Stimulated activated CD4-positive, alpha-beta T cell treated with anti-CD3 and anti-CD28 coated beads, Interleukin-15, amount 100 ng/mL, for 1 hour (primary cell): Measurements from ENCODE around the gene CD37.
A peak's percentile ranks its signal among the peaks of the same experiment; 100 is the strongest.
"Not testable (repeated sequence)": the region's sequence is repeated elsewhere in the genome, so short reads cannot be mapped to it uniquely, and the experiment has no call there.

ENCODE experiments used
- DNase-seq, 2 donors: peaks; one replicate each; pipeline ENCODE4 v3.0.0-alpha.2; 2020; ENCODE audit warnings: low read depth in 1 of 2, low spot score in 1 of 2

CD37 gene

DNA sequence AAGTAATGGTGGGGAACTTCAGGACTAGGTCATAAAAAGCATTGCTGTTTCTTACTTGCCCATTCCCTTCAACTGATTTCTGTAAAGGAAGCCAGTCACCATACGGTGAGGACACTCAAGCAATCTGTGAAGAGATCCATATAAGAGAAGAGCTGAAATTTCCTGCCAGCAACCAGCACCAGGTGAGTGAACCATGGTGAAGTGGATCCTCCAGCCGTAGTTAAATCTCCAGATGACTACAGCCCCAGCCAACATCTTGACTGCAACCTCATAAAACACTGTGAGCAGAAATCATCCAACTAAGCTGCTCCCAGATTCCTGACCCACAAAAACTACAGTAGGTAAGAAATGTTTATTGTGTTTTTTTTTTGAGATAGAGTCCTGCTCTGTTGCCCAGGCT lies 6.5 kb upstream of the CD37 start:
- no peak for DNase-seq

DNA sequence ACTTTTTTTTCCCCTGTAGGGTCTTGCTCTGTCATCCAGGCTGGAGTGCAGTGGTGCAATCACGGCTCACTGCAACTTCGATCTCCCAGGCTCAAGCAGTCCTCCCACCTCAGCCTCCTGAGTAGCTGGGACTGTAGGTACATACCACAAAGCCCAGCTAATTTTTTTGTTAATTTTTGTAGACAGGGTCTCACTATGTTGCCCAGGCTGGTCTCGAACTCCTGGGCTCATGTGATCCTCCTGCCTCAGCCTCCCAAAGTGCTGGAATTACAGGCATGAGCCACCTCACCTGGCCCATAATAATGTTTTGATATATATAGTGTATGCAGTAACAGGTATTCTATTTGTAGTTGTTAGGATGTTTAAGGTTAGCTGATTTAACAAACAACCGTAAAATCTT lies 4.0 kb upstream of the CD37 start:
- DNase-seq: not testable (repeated sequence)

DNA sequence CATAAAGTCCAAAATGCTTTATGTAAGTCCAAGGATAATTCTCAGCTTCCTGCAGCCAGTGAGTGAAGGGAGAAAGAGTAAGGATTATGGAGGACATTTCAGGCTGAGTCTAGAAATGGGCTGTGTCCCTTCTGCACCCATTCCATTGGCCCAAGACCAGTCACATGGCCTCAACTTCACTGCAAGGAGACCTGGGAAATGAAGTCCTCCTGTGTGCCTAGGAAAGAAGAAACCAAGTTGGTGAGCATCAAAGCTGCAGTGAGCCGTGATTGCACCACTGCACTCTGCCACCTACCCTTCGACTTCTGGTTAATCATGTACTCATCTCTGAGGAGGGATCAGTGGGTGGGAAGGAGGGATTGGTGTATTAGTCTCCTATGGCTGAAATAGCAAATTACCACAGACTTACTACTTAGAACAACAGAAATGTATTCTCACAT lies 3.6 kb upstream of the CD37 start:
- DNase-seq: peak in 1 of 2 donors; percentile 29

DNA sequence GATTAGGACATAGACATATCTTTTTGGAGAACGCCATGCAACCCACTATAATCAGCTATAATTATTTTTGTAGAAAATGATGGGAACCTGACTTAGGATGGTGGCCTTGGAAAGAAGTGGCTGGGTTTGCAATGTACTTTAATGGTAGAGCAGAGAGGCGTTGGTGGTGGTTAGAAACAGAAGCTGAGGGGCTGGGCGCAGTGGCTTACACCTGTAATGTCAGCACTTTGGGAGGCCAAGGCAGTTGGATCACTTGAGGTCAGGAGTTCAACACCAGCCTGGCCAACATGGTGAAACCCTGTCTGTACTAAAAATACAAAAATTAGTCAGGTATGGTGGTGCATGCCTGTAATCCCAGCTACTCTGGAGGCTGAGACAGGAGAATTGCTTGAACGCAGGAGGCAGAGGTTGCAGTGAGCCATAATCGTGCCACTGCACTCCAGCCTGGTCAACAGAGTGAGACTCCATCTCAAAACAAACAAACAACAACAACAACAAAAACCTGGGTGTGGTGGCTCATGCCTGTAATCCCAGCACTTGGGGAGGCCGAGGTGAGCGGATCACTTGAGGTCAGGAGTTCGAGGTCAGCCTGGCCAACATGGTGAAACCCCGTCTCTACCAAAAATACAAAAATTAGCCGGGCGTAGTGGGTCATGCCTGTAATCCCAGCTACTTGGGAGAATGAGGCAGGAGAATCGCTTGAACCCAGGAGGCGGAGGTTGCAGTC lies 2.4 kb upstream of the CD37 start:
- not testable (repeated sequence) for DNase-seq

DNA sequence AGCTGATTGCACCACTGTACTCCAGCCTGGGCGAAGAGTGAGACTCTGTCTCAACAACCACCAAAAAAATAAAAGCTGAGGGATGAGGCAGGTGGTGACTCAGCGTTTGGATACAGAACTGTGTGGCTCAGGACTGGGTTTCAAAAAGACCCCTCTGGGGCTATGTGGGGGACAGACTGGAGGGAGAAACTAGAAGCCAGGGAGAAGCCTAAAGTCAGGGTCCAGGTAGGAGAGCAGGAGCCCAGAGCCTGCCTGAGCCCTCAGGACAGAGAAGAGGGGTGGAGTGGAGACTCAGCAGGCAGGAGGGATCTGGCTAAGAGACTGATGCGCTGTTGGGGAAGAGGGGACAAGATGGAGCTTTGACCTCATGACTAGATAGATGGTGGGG lies 1.8 kb upstream of the CD37 start:
- DNase-seq: no peak

DNA sequence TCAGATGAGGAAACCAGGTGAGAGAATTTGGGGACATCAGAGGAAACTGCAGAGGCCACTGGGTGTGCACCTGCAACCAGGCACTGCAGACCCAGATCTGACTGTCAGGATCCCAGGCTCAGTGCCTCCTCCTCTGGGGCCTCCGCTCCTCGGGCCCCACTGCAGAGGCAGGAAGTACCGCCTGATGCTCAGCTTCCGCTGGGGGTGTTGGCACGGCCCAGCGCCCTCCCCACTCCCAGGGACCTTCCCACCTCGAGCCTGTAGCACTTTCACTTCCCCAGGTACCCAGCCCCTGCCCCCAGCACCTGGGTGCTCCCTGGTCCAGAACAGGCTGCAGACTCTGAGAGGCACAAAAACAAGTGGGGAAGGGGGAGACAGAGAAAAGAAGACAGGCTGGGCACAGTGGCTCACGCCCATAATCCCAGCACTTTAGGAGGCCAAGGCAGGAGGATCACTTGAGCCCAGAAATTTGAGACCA lies 1.4 kb upstream of the CD37 start:
- peak; percentile 41 to 53 for DNase-seq

DNA sequence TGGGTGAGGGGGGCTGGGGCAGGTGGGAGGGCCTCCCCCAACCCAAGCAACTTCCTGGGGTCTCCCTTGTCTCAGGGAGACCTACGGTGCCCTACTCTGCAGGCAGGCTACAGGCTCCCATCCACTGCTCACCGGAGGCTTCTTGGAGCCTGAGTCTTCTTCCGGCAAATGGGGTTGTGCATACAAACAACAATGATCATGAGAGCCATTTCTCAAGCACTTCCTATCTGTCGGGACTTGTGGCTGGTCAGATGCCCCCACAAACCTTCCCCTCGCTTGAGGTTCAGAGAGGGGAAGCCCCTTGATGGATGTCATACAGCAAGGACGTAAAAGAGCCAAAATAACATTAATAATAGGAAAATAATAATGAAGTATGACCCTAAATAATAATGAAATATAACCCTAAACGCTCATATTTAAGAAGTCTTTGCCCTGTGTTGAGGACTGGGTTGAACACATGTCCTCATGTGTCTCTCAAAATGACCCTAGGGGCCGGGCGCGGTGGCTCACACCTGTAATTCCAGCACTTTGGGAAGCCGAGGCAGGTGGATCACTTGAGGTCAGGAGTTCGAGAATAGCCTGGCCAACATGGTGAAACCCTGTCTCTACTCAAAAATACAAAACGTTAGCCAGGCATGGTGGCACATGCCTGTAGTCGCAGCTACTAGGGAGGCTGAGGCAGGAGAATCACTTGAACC lies 727 bp downstream of the CD37 start:
- DNase-seq: no peak

DNA sequence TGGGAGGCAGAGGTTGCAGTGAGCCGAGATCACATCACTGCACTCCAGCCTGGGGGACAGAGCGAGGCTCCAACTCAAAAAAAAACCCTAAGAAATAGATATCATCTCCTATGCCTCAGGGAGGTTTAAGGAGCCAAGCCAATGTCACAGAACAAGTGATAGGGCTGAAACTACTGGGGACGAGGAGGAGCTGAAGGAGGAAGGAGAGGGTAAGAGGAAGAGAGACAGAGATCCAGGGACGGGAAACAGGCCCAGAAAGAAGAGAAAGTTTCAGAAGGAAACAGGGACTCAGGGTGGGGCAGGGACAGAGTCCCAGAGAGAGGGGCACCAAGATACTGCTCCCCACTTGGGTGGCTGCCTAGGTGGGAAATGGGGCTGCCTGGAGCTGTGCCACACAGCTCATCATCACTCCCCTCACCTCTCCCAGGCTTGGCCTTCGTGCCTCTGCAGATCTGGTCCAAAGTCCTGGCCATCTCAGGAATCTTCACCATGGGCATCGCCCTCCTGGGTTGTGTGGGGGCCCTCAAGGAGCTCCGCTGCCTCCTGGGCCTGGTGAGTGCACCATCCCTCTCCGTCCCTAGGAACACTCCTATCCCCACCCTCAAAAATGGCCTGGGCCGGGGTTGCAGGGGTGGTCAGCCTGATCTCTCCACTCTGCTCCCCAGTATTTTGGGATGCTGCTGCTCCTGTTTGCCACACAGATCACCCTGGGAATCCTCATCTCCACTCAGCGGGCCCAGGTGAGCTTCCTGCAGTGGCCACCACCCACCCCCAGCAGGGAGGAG lies 1.5 kb downstream of the CD37 start:
- no peak for DNase-seq

DNA sequence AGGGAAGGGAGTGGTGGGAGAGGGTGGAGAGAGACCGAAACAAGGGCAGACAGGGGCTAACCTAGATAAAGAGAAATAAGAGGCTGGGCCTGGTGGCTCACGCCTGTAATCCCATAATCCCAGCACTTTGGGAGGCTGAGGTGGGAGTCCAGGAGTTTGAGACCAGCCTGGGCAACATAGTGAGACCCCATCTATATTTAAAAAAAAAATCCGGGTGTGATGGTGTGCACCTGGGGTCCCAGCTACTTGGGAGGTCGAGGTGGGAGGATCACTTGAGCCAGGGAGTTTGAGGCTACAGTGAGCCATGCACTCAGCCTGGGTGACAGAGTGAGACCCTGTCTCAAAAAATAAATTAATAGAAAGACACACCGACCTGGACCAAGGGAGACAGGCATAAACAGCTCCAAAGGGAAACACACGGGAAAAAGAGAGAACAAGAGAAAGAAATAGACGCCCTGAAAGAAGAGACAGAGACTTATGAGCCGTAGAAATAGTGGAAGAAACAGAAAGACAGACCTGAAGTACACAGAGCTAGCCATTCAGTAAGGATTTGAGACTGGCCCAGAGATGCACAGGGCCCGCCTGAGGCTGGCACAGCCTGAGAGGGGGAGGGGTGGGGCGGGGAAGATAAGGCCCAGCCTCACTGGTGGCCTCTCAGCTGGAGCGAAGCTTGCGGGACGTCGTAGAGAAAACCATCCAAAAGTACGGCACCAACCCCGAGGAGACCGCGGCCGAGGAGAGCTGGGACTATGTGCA lies 2.2 kb downstream of the CD37 start:
- DNase-seq: no peak

DNA sequence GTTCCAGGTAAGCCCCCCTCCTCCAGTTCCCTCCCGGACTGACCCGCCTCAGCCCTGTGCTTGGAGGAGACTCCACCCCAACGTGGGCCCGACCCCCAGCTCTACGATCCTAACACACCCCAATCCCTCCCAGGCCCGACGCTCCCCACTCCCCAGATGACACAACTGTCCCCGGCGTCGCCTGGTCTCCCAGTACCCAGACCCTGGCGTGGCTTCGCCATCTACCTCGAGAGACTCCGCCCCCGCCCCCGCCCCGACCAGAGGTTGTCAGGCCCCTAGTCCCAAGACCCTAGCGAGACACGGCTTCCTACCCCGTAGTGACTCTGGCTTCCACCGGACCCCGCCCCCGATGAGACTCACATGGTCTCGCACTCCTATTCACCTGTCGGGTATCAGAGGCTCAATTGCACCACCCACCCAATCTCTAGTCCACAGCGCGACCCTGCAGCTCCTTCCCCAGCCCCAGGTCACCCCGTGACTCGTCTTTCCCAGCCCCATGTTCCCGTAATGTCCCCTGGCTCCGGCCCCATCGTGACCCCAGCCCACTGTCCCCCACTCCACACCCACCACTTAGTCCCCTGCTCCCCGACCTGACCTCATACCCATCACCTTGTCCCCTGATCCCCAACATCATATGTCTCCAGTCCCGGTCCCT lies 2.9 kb downstream of the CD37 start:
- DNase-seq: no peak

DNA sequence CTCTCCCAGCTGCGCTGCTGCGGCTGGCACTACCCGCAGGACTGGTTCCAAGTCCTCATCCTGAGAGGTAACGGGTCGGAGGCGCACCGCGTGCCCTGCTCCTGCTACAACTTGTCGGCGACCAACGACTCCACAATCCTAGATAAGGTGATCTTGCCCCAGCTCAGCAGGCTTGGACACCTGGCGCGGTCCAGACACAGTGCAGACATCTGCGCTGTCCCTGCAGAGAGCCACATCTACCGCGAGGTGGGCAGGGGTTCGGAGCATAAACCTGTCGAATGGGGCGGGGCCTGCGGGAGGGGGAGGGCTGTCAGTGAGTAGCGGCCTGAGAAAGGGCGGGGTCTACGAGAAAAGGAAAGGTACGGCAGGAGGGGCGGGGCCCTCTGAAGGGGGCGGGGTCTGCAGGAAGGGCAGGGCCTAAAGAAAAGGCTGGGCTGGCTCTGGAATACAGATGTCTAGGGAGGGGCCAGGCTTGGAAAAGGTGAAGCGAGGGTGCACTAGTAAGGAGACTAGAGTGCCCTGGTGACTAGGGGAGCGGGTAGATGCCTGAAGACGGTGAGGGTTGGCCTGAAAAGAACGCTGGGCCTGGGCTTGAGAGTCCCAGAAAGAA lies 3.6 kb downstream of the CD37 start:
- DNase-seq: no peak

DNA sequence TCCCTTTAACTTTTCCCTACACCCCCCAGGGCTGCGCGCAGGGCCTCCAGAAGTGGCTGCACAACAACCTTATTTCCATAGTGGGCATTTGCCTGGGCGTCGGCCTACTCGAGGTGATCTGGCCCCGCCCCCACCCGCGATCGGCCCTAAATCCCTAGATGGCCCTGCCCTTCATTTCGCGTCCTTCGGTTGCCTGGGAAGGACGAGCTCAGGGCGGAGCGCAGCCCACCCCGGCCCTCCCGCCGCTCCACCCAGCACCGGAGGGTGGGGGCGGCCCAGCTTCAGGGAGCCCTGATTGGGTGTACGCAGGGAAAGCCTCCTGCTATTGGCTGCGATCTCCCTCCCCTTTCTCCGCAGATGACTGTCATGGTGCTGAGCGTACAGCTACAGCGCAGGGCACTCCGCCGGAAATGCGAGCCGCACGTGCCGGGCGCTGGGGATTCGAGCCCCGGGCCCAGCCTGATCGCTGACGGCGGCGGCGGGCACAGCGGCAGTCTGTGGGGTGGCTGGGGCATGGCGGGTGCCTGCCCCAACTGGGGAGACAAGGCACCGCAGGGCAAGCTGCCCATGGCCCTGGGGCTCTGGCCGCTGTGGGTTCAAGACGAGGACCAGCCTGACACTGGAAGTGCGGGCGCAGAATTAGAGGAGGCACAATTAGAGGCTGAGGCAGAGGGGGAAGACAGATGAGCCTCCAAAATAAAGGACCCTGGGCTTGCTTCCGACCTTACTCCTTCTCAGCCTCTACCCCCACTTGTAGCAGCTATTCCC lies 4.3 kb downstream of the CD37 start:
- DNase-seq: no peak

DNA sequence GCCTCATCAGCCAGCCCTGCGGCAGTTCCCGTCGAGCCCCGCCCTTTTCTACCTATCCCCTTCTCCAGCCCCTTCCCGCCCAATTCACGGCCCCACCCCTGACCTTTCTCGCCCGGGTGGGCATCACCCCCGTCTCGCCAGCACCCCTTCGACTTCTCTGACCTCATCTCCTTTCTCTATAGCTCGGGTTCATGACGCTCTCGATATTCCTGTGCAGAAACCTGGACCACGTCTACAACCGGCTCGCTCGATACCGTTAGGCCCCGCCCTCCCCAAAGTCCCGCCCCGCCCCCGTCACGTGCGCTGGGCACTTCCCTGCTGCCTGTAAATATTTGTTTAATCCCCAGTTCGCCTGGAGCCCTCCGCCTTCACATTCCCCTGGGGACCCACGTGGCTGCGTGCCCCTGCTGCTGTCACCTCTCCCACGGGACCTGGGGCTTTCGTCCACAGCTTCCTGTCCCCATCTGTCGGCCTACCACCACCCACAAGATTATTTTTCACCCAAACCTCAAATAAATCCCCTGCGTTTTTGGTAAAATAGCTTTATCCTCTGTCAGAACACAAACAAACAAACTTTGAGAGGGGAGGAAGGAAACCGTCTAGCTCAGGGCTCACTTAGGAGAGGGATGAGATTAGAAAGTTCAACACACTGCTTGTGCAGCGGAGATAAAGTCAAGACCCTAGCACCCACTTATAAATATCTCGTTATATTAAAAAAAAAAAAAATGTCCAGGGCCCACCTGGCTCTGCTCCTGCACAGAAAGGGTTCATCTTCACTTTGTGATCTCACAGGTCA lies 5.1 kb downstream of the CD37 start:
- DNase-seq: no peak

DNA sequence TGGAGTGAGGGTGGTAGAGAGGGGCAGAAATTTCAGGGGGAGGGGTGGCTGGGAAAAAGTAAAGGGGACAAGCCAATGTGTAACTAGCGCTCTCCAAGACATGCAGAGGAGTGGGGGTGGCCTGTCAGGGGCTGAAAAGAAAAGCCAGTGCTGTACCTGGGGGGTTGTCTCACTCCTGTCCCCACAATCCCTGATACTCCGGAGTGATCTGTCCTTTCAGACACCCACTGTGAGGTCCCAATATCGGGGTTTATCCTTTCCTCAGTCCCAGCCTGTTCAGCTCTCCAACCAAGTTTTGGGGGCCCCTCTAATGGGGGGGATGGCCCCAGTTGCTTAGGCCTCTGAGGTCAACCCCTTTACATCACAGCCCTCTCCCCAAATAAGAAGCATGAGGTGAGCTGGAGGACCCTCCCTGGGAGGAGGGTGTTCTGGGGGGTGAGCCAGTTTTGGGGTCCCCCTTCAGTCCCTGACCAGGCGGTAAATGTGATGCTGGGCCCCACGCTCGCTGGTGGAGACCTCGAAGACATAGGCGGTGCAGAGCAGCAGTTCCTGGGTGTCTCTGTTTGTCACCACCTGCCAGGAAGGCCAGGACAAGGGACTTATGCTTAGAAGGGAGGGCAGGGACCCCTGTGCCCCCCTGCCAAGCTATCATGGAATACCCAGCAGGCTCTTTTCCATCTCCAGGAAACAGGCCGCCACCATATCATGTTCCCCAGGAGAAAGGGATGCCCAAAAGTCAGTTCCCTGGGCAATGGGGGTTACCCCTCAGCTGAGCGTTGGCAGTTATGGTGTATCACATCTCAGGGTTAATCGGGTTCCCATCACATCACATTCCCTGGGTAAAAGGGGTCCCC lies 5.9 kb downstream of the CD37 start:
- no peak for DNase-seq

DNA sequence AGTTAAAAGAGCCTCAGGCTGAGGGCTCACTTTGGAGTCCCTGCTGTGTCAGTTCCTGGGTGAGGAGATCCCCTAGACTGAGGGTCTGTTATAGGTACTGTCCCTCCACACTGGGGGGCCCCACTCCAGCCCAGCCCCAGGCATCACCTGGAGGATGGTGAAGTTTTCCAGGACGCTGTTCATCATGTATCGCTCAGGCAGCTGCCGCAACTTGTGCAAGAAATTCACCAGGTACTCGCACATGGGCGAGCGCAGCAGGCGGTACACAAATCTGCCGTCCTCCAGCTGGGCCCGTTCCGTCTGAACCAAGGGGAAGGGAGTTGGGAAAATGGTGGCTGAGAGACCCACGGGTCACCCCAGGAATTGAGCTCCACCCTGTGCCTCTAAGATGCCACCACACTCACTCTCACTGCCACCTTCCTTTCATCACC lies 7.1 kb downstream of the CD37 start:
- DNase-seq: no peak

DNA sequence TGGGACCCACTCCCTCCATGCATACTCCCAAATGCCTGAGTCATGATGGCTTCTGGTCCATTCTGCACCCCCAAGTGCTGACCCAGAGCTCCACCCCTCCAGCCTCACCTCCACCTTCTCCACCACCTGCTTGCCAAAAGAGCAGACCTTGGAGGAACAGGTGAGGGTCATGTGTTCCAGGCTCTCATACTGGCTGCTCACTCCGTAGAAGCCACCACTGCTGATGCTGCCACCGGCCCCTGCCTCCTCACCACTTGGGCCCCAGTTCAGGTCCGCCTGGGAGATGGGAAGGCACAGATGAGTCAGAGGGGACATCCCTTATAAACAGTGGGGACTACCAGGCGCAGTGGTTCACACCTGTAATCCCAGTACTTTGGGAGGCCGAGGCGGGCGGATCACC lies 7.9 kb downstream of the CD37 start:
- no peak for DNase-seq

DNA sequence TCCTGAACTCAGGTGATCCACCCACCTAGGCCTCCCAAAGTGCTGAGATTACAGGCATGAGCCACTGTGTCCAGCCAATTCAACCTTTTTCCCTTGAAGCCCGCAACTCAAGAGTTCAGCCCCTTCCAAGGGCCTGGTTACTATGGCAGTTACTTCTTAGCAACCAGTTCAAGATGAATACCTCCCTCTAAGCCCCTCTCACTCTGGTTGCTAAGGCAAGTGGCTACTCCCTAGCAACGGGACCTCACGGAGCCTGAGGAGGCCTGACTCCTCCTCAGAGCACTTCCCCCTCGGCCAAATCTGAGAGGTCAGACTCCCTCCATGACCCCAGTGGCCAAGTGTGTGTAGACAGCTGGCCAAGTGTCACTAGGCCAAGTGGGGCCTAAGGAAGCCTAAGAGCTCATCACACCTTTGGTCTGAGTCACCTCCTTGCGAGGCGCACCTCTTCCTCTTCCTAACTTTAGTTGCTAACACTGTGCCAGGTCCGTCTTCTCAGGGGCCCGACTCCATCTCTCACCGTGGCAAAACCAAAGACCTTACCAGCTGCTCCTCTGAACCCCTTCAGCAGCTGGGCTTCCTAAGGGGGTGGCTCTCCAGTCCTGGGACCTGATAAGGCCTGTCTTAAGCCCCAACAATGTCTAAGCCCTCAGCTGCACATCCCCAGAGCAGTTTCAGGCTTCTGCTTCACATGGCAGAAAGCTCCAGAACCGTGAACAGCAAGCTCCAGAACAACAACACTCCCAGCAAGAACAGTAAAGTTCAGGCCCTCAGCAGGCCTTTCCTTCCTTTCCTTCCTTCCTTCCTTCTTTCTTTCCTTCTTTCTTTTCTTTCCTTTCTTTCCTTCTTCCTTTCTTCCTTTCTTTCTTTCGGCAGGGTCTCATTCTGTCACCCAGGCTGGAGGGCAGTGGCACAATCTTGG lies 9.6 kb downstream of the CD37 start:
- no peak for DNase-seq
